HG03442 (cell line): ENCODE measurements around the gene ALG2.
"Not testable (repeated sequence)": the region's sequence is repeated elsewhere in the genome, so short reads cannot be mapped to it uniquely, and the experiment has no call there.

ENCODE experiments used
- ATAC-seq: cut with Tn5 transposase; IDR thresholded peaks from one replicate; pipeline ENCODE4 v1.9.1; 2021; ENCODE audit warnings: mild to moderate bottlenecking, moderate library complexity; ENCODE audit not compliant: unreplicated experiment

Gene ALG2

GRCh38 chr9:99197124-99197630 lies 24.6 kb downstream of the ALG2 start:
- ATAC-seq, result no peak

- not testable (repeated sequence) for ATAC-seq
These were observed 25.3 kb downstream of the ALG2 start for GRCh38 chr9:99196484-99196883.

- no peak for ATAC-seq
These were observed 28.3 kb downstream of the ALG2 start for GRCh38 chr9:99193466-99193821.

GRCh38 chr9:99192786-99193465 lies 28.8 kb downstream of the ALG2 start:
- ATAC-seq, result no peak

GRCh38 chr9:99190597-99191283 lies 31.0 kb downstream of the ALG2 start:
- ATAC-seq, result no peak

GRCh38 chr9:99189887-99190596 lies 31.7 kb downstream of the ALG2 start:
- no peak for ATAC-seq

- ATAC-seq, result no peak
These were observed 32.6 kb downstream of the ALG2 start for GRCh38 chr9:99189186-99189585.

GRCh38 chr9:99187311-99187710 lies 34.4 kb downstream of the ALG2 start:
- no peak for ATAC-seq

- no peak for ATAC-seq
These were observed 35.8 kb downstream of the ALG2 start for GRCh38 chr9:99185934-99186333.

GRCh38 chr9:99185348-99185632 lies 36.5 kb downstream of the ALG2 start:
- ATAC-seq, result no peak

- ATAC-seq, result peak; percentile 44
These were observed 37.0 kb downstream of the ALG2 start for GRCh38 chr9:99184475-99185347.

- no peak for ATAC-seq
These were observed 37.6 kb downstream of the ALG2 start for GRCh38 chr9:99184110-99184474.

- ATAC-seq, result no peak
These were observed 38.1 kb downstream of the ALG2 start for GRCh38 chr9:99183616-99184015.

GRCh38 chr9:99182356-99182755 lies 39.4 kb downstream of the ALG2 start:
- no peak for ATAC-seq

GRCh38 chr9:99181621-99182020 lies 40.1 kb downstream of the ALG2 start:
- peak; percentile 53 for ATAC-seq

- no peak for ATAC-seq
These were observed 40.5 kb downstream of the ALG2 start for GRCh38 chr9:99181206-99181605.

- ATAC-seq, result no peak
These were observed 41.1 kb downstream of the ALG2 start for GRCh38 chr9:99180662-99181061.

- ATAC-seq, result peak; percentile 45
These were observed 41.5 kb downstream of the ALG2 start for GRCh38 chr9:99180199-99180598.

GRCh38 chr9:99178912-99179872 lies 42.5 kb downstream of the ALG2 start:
- no peak for ATAC-seq
